Hematopoietic multipotent progenitor cell treated with erythropoietin and hydrocortisone succinate and interleukin-3 and kit ligand, for 4 days (in vitro differentiated cells): ENCODE data around the gene HIBCH.
"Not testable (repeated sequence)": the region's sequence is repeated elsewhere in the genome, so short reads cannot be mapped to it uniquely, and the experiment has no call there.

Experiments
- DNase-seq: peaks from one replicate; pipeline ENCODE4 v3.0.0-alpha.2; 2015

Gene HIBCH

DNA sequence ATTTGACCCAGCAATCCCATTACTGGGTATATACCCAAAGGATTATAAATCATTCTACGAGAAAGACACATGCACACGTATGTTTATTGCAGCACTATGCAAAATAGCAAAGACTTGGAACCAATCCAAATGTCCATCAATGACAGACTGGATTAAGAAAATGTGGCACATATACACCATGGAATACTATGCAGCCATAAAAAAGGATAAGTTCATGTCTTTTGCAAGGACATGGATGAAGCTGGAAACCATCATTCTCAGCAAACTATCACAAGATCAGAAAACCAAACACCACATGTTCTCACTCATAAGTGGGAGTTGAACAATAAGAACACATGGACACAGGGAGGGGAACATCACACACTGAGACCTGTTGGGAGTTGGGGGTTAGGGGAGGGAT is 96.9 kb downstream of the HIBCH start:
- DNase-seq = not testable (repeated sequence)

DNA sequence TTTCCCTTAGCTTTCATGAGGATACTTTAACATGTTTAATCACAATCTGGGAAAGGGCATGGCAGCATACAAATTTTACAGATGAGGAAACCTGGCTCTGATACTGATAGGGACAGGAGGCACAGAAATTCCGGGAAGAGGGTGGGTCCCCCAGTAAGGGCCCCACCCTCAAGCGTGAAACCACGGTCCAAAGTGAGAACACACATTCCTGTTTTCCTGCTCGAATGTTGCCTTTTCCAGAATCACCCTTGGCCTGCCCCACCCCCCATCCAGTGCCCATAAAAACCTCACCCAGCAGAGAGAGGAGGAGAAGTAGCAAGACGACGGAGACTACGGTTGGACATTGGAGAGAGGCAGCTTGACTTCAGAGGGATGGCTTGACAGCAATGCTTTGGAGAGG is 98.2 kb downstream of the HIBCH start:
- no peak for DNase-seq

- DNase-seq = no peak
Measured at GRCh38 chr2:190219186-190219585, 100.4 kb downstream of the HIBCH start.

DNA sequence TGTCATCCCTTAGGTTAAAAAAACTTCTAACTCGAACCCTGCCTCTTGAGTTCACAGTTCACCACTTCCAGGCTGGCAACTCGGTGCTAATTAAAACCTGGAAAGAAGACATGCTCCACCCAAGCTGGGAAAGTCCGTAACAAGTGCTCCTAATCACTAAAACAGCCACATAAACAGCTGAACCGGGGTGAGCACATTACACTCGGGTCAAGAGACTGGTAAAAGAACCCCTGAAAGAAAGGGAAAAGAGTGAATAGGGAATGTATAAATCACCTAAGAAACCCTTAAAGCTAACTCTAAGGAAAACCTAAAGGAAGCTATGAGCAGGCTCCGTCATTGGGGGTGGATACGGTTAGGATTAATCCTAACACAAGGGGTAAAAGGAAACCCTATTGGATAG is 102.0 kb downstream of the HIBCH start:
- no peak for DNase-seq

GRCh38 chr2:190216829-190217228 is 102.8 kb downstream of the HIBCH start:
- peak; percentile 68 for DNase-seq

DNA sequence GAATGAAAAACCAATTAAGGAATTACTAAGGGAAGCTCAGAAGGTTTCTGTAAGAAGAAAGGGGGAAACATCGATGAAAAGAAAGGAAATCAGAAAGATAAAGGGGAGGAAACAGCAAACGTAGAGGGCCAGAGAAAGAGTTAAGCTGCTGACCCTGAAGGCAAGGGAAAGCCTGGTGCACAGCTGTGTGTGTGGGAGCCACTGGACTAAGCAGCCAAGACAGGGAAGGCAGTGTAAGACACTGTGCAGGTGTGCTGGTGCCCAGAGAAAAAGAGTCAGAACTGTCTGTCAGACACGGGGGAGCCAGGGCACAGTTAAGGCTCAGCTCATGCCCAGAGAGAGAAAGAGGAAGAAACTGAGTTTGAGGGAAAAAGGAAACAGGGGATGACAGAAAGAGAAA is 104.0 kb downstream of the HIBCH start:
- no peak for DNase-seq

DNA sequence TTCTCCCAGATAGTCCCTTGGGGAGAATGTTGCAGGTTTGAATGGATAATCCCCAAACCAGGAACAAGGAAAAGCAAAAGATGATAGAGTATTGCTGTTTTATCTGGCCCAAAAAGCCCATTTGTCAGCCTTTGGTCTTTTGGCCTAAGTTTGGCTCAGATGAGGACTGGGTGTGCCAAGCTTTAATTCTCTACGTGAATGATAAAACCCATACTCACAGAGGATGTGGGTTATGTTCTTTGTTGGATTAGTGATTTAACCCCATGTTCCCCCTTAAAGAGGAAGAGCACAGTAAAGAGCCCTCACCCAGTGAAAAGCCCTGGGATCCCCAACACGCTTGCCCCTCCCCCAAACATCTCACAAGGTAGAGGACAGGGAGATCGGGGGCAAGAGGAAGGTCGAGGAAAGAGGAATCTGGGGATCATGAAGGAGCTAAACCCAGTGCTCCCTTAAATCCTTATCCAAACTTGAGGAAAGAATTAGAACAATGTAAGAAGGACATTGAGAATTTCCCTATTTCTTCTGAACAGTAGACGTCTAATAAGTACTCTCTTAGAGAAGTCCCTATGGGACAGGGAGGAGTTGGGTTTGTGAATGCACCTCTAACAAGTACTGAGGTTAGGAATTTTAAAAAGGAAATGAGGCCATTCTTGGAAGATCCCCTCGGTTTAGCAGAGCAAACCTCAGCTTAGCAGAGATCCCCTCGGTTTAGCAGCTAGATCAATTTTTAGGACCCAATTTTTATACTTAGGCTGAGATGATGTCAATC is 105.0 kb downstream of the HIBCH start:
- peak; percentile 57 for DNase-seq

DNA sequence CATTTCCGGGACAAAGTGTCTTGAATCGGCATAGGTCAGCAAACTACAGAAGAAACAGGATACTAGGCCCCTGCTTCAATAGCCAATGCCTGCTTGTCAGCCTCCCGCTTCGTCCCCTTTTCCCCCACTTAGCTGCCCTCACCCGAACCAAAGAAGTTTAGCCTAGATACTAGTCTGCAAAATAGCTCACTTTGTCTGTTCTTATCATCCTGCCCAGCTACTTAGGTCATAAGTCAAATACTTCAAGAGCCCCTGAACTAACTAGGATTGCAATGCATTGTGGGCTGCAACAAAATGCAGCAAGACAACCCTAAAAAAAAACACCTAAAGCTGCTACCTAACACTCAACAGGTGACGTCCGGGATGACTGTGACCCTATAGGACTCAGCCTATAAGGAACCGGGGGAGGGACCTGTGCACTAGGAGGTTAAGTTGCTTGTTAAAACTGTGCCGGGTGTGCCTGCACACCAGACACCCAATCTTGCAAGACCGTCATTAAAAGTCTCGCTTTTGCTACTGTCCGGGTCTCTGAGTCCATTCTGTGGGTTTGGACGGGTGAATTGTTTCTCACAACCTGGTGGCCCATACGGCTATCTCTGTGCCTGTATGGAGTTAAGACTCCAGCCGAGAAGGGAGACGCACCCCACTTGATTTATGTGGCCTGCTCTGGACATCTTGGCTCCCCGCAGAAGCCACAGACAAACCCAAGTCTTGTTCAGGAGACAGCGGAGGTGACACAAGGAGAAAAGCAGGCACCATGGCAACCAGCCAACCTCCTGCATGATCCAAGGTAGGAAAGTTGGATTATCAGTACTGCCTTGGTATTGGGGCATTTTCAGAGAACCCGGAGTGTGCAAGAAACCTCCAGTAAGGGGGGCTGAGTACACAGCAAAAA is 105.9 kb downstream of the HIBCH start:
- DNase-seq = no peak

- no peak for DNase-seq
Measured at GRCh38 chr2:190210471-190210870, 109.2 kb downstream of the HIBCH start.

- DNase-seq = no peak
Measured at GRCh38 chr2:190209559-190209958, 110.1 kb downstream of the HIBCH start.

GRCh38 chr2:190207930-190208329 is 111.7 kb downstream of the HIBCH start:
- no peak for DNase-seq

- DNase-seq = no peak
Measured at GRCh38 chr2:190205657-190206056, 114.0 kb downstream of the HIBCH start.

- DNase-seq = no peak
Measured at GRCh38 chr2:190202604-190203003, 117.0 kb downstream of the HIBCH start.

DNA sequence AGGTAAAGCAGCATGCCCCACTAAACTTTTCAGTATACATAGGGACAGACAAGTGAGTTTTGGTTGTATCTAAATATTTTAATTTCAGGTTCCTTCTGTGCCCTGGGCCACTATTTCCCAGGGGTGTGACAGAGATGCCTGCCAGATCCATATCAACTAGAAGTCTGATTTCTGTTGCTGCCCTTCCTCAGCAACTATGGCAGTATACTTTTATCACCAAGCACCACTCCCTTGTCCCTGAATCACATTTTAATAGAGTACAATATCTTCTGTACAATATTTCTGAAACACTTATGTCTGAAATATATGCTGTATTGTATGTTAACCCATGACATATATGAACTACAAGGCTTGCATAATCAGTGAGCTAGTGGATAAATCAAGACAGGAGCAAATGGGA is 117.6 kb downstream of the HIBCH start:
- no peak for DNase-seq

GRCh38 chr2:190200603-190201002 is 119.0 kb downstream of the HIBCH start:
- no peak for DNase-seq

DNA sequence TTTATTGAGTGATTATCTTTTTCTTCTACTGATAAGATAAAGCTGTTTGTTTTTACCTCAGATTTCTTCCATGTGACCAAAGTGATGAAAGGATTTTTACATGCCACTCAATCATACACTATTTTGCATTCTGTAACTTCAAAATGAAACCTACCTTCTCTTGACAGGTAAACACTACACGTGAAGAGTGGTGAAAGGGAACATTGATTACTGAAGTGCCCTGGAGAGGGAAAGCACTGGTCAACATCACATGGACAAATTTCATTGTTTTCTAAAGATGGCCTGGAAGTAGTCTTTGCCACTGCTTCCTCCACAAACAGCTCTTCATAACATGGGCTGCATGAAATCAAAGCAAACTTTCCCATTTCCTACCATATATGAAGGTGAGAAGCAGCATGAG is 120.1 kb downstream of the HIBCH start:
- no peak for DNase-seq

DNA sequence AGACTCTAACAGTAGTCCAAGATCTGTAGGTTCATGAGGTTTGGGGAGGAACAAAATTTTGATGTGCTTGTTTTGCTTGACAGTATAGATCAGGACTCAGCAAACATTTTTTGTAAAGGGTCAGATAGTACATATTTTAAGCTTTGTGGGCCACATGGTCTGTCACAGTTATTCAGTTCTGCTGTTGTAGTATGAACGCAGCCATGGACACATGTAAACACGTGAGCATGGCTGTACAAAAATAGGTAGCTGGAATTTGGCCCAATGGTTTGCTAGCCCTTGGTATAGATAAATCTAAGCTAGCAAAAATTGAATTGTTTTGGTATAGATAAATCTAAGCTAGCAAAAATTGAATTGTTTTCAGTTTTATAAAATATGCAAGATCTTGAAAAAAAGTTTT is 120.5 kb downstream of the HIBCH start:
- no peak for DNase-seq

- DNase-seq = no peak
Measured at GRCh38 chr2:190197143-190197720, 122.4 kb downstream of the HIBCH start.

DNA sequence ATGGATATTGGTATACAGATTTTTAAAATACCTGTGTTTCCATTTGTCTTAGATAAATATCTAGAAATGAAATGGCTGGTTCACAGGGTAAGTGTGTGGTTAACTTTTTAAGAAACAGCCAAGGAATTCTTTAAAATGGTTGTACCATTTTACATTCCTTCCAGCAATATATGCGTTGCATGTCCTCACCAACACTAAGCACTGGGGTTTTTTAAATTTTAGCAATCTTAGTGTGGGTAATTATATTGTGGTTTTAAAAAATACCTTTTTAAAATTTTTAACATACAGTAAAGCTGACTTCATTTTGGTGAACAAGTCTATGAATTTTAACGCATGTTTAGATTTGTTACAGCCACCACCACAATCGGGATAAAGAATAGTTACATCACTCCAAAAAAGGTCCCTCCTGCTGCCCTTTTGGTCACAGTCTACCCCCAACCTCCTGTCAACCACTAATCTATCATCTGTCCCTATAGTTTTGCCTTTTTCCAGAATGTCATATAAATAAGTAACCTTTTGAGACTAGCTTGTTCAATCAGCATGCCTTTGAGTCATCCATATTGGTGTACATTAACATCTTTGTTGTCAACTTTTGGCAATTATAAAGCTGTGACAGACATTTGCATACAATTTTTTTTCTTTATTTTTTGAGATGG is 129.0 kb downstream of the HIBCH start:
- DNase-seq = no peak

DNA sequence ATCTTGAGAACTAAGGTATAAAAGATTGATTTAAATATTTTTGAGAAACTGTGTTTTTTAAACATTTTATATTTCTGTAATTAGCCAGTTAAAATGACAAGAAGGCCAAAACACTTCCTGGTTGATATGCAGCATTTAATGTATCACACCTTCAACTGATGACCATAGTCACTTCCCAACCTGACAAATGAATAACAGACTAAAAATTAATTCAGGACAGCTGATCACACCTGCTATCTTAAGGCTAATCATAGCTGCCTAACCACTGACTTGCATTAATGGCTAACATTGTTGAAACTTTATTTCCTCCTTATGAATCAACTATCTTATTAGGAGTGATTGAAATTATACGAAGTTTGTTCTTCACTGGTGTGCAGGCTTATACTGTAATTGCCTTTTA is 131.3 kb downstream of the HIBCH start:
- no peak for DNase-seq

- DNase-seq = no peak
Measured at GRCh38 chr2:190186238-190186637, 133.4 kb downstream of the HIBCH start.

DNA sequence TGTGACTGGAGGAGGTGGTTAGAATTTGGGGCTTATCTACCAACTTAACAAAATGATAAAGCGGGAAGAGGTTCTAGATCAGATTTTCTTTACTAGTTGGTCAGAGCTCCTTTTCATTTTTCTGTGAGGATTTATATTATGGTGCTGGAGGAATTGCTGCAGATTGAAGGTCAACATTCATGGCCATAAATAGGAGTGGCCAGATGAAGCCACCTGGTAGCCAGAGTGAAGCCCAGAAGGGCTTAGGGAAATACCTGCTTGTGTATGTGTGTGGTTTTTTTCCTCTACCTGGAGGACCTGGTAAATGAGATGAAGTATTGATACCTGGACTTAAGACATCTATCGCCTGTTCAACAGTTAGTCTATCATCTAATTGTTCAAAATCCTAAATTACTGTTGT is 134.2 kb downstream of the HIBCH start:
- no peak for DNase-seq

- peak; percentile 95 for DNase-seq
Measured at GRCh38 chr2:190184460-190184859, 135.2 kb downstream of the HIBCH start.
